ENCODE data around the gene C14orf119. TPM values are rescaled to one million over a fixed set of nuclear protein-coding genes. Genes with fewer than 3 reads are reported as not detected.

The C14orf119 gene
- total RNA-seq, 8 experiments from 2014 or later, result 13.4 to 113 (median 35.1) TPM

- Histone ChIP-seq H3K4me1 (replicated peaks in 1 of 2) (peaks cover 6 to 23% of the 10 kb centered on the region in 2 donors), H3K27ac (no peak overlapping the region), H3K4me3 (peak overlapping the region in 1 of 5 donors; percentile 84)
- peak in 3 of 8 experiments; percentile 0 to 2 (median 1) for ATAC-seq (replicated peaks in 6 of 8)
- in situ Hi-C loops (cut with MboI; ENCODE audit: low pct_unique_long_range_greater_than_20kb in 2 of 9, low sequenced_read_pairs in 9 of 9, unreplicated experiment in 9 of 9), result loop anchor here in 7 of 9 experiments (10.0 to 25.0 kb wide), 3 partner anchors 61 to 493 kb away; partner anchors contain the start of gene HAUS4 (in 2 of the 7)
- 60 to 80% (median 80%) methylated on average over 1 to 2 of the region's 6 CpGs; no CpG with 5 or more reads in 7 of the 10 experiments for WGBS, 10 experiments
Measured at GRCh38 chr14:23055621-23056144, 39.6 kb upstream of the C14orf119 start.

GRCh38 chr14:23056145-23056955 lies 39.0 kb upstream of the C14orf119 start:
- Histone ChIP-seq H3K4me3 (peak overlapping the region; percentile 47 to 84 (median 61)), H3K27ac (no peak overlapping the region), H3K4me1 (replicated peaks in 1 of 2) (peaks cover 6 to 23% of the 10 kb centered on the region in 2 donors)
- WGBS, 10 experiments, result 0 to 60% (median 9%) methylated on average over 1 to 9 of the region's 17 CpGs; no CpG with 5 or more reads in 1 of the 10 experiments
- in situ Hi-C loops (cut with MboI; ENCODE audit: low pct_unique_long_range_greater_than_20kb in 2 of 9, low sequenced_read_pairs in 9 of 9, unreplicated experiment in 9 of 9), result loop anchor here in 7 of 9 experiments (10.0 to 25.0 kb wide), 3 partner anchors 62 to 494 kb away; partner anchors contain the start of gene HAUS4 (in 2 of the 7)
- peak; percentile 22 to 49 (median 34) for ATAC-seq (replicated peaks in 6 of 8)

- peak; percentile 51 to 81 (median 76) for ATAC-seq (replicated peaks in 6 of 8)
- Histone ChIP-seq H3K4me3 (peak within 1 kb of the TSS; percentile 47 to 84 (median 61)), H3K4me1 (replicated peaks in 1 of 2) (peaks cover 6 to 17% of the 10 kb centered on the region in 2 donors), H3K27ac (peak within 1 kb of the TSS; percentile 52 to 58)
- in situ Hi-C loops (cut with MboI; ENCODE audit: low pct_unique_long_range_greater_than_20kb in 2 of 9, low sequenced_read_pairs in 9 of 9, unreplicated experiment in 9 of 9), result loop anchor here in 7 of 9 experiments (10.0 to 25.0 kb wide), 3 partner anchors 62 to 495 kb away; partner anchors contain the start of gene HAUS4 (in 2 of the 7)
- 0 to 20% (median 7%) methylated on average over 1 to 13 of the region's 73 CpGs; no CpG with 5 or more reads in 4 of the 10 experiments for WGBS, 10 experiments
Measured at GRCh38 chr14:23056956-23057756, 38.1 kb upstream of the C14orf119 start, which contains the start of gene CDH24. TSS of gene CDH24 (minus strand) at chr14:23057520. CDS start at chr14:23055733, 1,787 bp downstream.

- ATAC-seq (replicated peaks in 6 of 8), result peak; percentile 57 to 78 (median 75)
- 0 to 60% (median 30%) methylated on average over 1 to 6 of the region's 51 CpGs; no CpG with 5 or more reads in 3 of the 10 experiments for WGBS, 10 experiments
- in situ Hi-C loops (cut with MboI; ENCODE audit: low pct_unique_long_range_greater_than_20kb in 2 of 9, low sequenced_read_pairs in 9 of 9, unreplicated experiment in 9 of 9), result loop anchor here in 7 of 9 experiments (10.0 to 25.0 kb wide), 3 partner anchors 63 to 496 kb away; partner anchors contain the start of gene HAUS4 (in 2 of the 7)
- Histone ChIP-seq H3K4me1 (replicated peaks in 1 of 2) (peaks cover 6 to 10% of the 10 kb centered on the region in 2 donors), H3K4me3 (peak overlapping the region; percentile 47 to 84 (median 61)), H3K27ac (peak overlapping the region; percentile 52 to 58)
Measured at GRCh38 chr14:23057757-23058653, 37.3 kb upstream of the C14orf119 start.

- Histone ChIP-seq H3K4me1 (replicated peaks in 1 of 2) (peaks cover 6 to 10% of the 10 kb centered on the region in 2 donors), H3K27ac (no peak overlapping the region), H3K4me3 (no peak overlapping the region)
- no peak for ATAC-seq (replicated peaks in 6 of 8)
- 78 to 93% (median 89%) methylated on average over 5 to 29 of the region's 32 CpGs for WGBS, 10 experiments
- in situ Hi-C loops (cut with MboI; ENCODE audit: low pct_unique_long_range_greater_than_20kb in 2 of 9, low sequenced_read_pairs in 9 of 9, unreplicated experiment in 9 of 9), result loop anchor here in 7 of 9 experiments (10.0 to 25.0 kb wide), 3 partner anchors 64 to 497 kb away; partner anchors contain the start of gene HAUS4 (in 2 of the 7)
Measured at GRCh38 chr14:23058654-23059504, 36.4 kb upstream of the C14orf119 start.

GRCh38 chr14:23060536-23061260 lies 34.6 kb upstream of the C14orf119 start:
- 60 to 100% (median 99%) methylated on average over 1 to 13 of the region's 17 CpGs for WGBS, 10 experiments
- Histone ChIP-seq H3K4me3 (no peak overlapping the region), H3K4me1 (replicated peaks in 1 of 2) (peaks cover 4 to 6% of the 10 kb centered on the region in 2 donors), H3K27ac (no peak overlapping the region)
- no peak for ATAC-seq (replicated peaks in 6 of 8)
- in situ Hi-C loops (cut with MboI; ENCODE audit: low pct_unique_long_range_greater_than_20kb in 2 of 9, low sequenced_read_pairs in 9 of 9, unreplicated experiment in 9 of 9), result loop anchor here in 6 of 9 experiments (10.0 to 25.0 kb wide), 3 partner anchors 76 to 498 kb away; partner anchors contain the start of genes AJUBA (in 2 of the 6) and HAUS4 (in 2 of the 6)

- peak in 2 of 8 experiments; percentile 16 to 34 for ATAC-seq (replicated peaks in 6 of 8)
- in situ Hi-C loops (cut with MboI; ENCODE audit: low pct_unique_long_range_greater_than_20kb in 2 of 9, low sequenced_read_pairs in 9 of 9, unreplicated experiment in 9 of 9), result loop anchor here in 6 of 9 experiments (10.0 to 25.0 kb wide), 3 partner anchors 77 to 500 kb away; partner anchors contain the start of genes AJUBA (in 2 of the 6) and HAUS4 (in 2 of the 6)
- WGBS, 10 experiments, result 0 to 82% (median 60%) methylated on average over 1 to 4 of the region's 4 CpGs; no CpG with 5 or more reads in 6 of the 10 experiments
- Histone ChIP-seq H3K4me3 (no peak overlapping the region), H3K27ac (no peak overlapping the region), H3K4me1 (replicated peaks in 1 of 2) (peaks cover 0 to 2% of the 10 kb centered on the region in 2 donors)
Measured at GRCh38 chr14:23062002-23062401, 33.3 kb upstream of the C14orf119 start.

- 83 to 100% (median 96%) methylated on average over 1 to 5 of the region's 5 CpGs; no CpG with 5 or more reads in 1 of the 10 experiments for WGBS, 10 experiments
- in situ Hi-C loops (cut with MboI; ENCODE audit: low pct_unique_long_range_greater_than_20kb in 2 of 9, low sequenced_read_pairs in 9 of 9, unreplicated experiment in 9 of 9), result loop anchor here in 6 of 9 experiments (10.0 to 25.0 kb wide), 3 partner anchors 79 to 501 kb away; partner anchors contain the start of genes AJUBA (in 2 of the 6) and HAUS4 (in 2 of the 6)
Measured at GRCh38 chr14:23063601-23064000, 31.7 kb upstream of the C14orf119 start.

GRCh38 chr14:23066368-23066767 lies 28.9 kb upstream of the C14orf119 start:
- Histone ChIP-seq H3K27ac (no peak overlapping the region), H3K4me3 (no peak overlapping the region), H3K4me1 (replicated peaks in 1 of 2) (peaks cover 17 to 22% of the 10 kb centered on the region in 2 donors)
- 94 to 100% (median 100%) methylated on average over 1 to 3 of the region's 3 CpGs; no CpG with 5 or more reads in 2 of the 10 experiments for WGBS, 10 experiments
- ATAC-seq (replicated peaks in 6 of 8), result no peak
- in situ Hi-C loops (cut with MboI; ENCODE audit: low pct_unique_long_range_greater_than_20kb in 2 of 9, low sequenced_read_pairs in 9 of 9, unreplicated experiment in 9 of 9), result loop anchor here in 6 of 9 experiments (10.0 to 25.0 kb wide), 3 partner anchors 82 to 504 kb away; partner anchors contain the start of genes AJUBA (in 2 of the 6) and HAUS4 (in 2 of the 6)

More at GRCh38 chr14:23063601-23064000, 31.7 kb upstream of the C14orf119 start:
- no peak for ATAC-seq (replicated peaks in 6 of 8)
- H3K4me3 ChIP-seq, result no peak overlapping the region
- peaks cover 3 to 5% of the 10 kb centered on the region in 2 donors for H3K4me1 ChIP-seq (replicated peaks in 1 of 2)
- H3K27ac ChIP-seq, result no peak overlapping the region
